SJSA1 (cell line): ENCODE results near the gene MC2R. TPM values are rescaled to one million over a fixed set of nuclear protein-coding genes. Genes with fewer than 3 reads are reported as not detected.
A peak's percentile ranks its signal among the peaks of the same experiment; 100 is the strongest.

ENCODE experiments used
- DNase-seq, 2 experiments: peaks; one replicate each; pipeline ENCODE4 v3.0.0-alpha.2; 2015 to 2020; ENCODE audit warnings: low spot score in 2 of 2, low read depth in 1 of 2
- H3K27ac ChIP-seq: fragments of 250-450 bp; sonication (Bioruptor Pico); 2 replicates; pipeline ENCODE4 v1.5.1; 2020; ENCODE audit warnings: mild to moderate bottlenecking, moderate library complexity
- H3K27me3 ChIP-seq: fragments of 250-450 bp; sonication (Bioruptor Pico); replicated peaks from 2 replicates; pipeline ENCODE4 v1.5.1; 2020; ENCODE audit warnings: mild to moderate bottlenecking, moderate library complexity
- H3K36me3 ChIP-seq: fragments of 250-450 bp; sonication (Bioruptor Pico); 2 replicates; pipeline ENCODE4 v1.5.1; 2020; ENCODE audit warnings: mild to moderate bottlenecking
- H3K4me1 ChIP-seq: fragments of 250-450 bp; sonication (Bioruptor Pico); replicated peaks from 2 replicates; pipeline ENCODE4 v1.6.1; 2021; ENCODE audit warnings: mild to moderate bottlenecking
- H3K4me3 ChIP-seq: fragments of 250-450 bp; sonication (Bioruptor Pico); 2 replicates; pipeline ENCODE4 v1.5.1; 2020; ENCODE audit warnings: mild to moderate bottlenecking
- H3K9me3 ChIP-seq: fragments of 250-450 bp; sonication (Bioruptor Pico); replicated peaks from 2 replicates; pipeline ENCODE4 v1.5.1; 2020; ENCODE audit warnings: mild to moderate bottlenecking
- total RNA-seq: library from RNA; depleted of rRNA; stranded (reverse); fragments of >200 nt; shearing (Covaris generic); gene quantifications from 2 replicates; pipeline ENCODE4 v1.2.3, GENCODE V29; 2014; rRNA removed

The MC2R gene
- not detected in 2 replicates for total RNA-seq

DNA sequence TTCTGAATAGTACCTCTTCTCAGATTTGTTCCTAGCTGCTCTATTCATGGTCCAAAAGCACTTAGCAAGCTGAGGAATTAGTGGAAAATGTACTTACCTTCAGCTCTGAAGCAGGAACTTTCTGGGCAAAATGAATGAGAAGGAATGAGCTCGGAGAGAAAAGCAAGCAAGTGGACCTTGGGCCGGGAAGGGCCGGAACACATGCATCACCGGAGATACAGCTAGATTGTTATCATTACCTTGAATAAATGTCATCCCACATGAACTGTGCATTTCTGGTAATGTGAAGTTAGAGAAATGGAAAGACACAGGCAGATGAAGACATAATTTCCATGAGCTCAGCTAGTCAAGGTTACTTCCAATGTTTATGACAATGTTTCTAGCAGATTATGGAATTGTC, at the start of gene MC2R:
MC2R (minus strand) TSS at position 146 of the 400 bp plus-strand sequence. CDS start 30,018 bp downstream, outside the sequence.
- no peaks in the 10 kb centered on the region for H3K27me3 ChIP-seq
- H3K4me3 ChIP-seq = no peak within 1 kb of the TSS
- H3K36me3 ChIP-seq = no peaks in the 10 kb centered on the region
- H3K4me1 ChIP-seq = no peaks in the 10 kb centered on the region
- DNase-seq = no peak
- no peaks in the 10 kb centered on the region for H3K9me3 ChIP-seq
- H3K27ac ChIP-seq = no peak within 1 kb of the TSS

DNA sequence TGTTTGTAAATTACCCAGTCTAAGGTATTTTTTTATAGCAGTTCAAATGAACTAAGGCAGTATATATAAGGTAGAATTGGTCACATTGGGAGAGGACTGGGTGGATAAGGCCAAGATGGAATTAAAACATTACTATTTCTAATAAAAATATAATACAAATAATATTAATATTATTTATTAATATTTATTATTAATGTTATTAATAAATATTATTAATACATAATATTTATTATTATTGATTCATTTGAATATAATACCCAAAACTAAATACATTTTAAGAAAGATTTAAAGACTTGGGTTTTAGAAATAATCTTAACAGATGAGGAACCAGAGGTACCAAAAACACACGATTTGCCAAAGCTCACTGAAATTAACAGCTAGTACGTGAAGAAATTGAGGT, 30.5 kb upstream of the MC2R start:
- Histone ChIP-seq H3K27ac (no peak overlapping the region), H3K4me3 (no peak overlapping the region), H3K36me3 (no peaks in the 10 kb centered on the region), H3K4me1 (no peaks in the 10 kb centered on the region), H3K9me3 (0 out of 2 replicates have a peak, but pooled peaks cover 2% of the 10 kb centered on the region), H3K27me3 (no peaks in the 10 kb centered on the region)
- no peak for DNase-seq

GRCh38 chr18:13943338-13943737, 28.0 kb upstream of the MC2R start:
- DNase-seq = no peak
- Histone ChIP-seq H3K27me3 (no peaks in the 10 kb centered on the region), H3K27ac (no peak overlapping the region), H3K36me3 (no peaks in the 10 kb centered on the region), H3K4me1 (no peaks in the 10 kb centered on the region), H3K4me3 (no peak overlapping the region), H3K9me3 (0 out of 2 replicates have a peak, but pooled peaks cover 2% of the 10 kb centered on the region)

DNA sequence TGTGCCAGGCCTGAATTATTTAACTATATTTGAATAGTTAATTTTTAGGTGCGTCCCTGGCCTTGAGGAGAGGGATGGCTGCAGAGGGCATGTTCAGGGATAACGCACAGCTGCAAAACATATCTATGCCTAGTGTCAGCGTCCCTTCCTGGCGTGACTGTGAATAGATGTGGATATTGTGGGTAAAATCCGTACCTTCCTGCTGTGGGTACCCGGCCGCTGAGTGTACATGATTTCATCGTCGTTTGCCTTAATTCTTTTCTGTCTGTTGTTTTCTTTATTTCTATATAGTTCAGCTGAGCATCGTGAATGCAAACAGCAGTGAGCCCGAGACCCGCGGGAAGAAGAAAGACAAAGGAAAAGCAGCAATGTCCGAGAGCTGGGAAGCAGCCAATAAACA, 25.0 kb upstream of the MC2R start:
- no peak for DNase-seq
- no peak overlapping the region for H3K27ac ChIP-seq
- H3K36me3 ChIP-seq = no peaks in the 10 kb centered on the region
- no peaks in the 10 kb centered on the region for H3K9me3 ChIP-seq
- no peaks in the 10 kb centered on the region for H3K27me3 ChIP-seq
- H3K4me1 ChIP-seq = no peaks in the 10 kb centered on the region
- no peak overlapping the region for H3K4me3 ChIP-seq

DNA sequence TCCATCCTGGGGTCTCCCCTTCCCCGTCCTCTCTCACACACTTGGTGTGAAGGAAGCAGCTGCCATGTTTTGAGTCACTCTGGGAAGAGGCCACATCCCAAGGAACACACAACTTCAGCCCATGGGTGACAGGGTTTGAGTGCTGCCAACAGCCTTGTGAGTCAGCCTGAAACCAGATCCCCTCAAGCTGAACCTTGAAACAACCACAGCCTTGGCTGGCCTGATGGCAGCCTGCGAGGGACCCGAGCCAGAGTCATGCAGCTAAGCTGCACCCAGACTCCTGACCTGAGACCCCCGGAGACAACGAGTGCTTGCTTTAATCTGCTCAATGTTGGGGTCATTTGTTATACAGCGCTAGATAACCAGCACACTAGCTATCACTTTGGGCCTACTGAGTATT, 19.3 kb upstream of the MC2R start:
- Histone ChIP-seq H3K4me1 (no peaks in the 10 kb centered on the region), H3K27me3 (no peaks in the 10 kb centered on the region), H3K9me3 (no peaks in the 10 kb centered on the region), H3K4me3 (no peak overlapping the region), H3K27ac (no peak overlapping the region), H3K36me3 (no peaks in the 10 kb centered on the region)
- DNase-seq = no peak

DNA sequence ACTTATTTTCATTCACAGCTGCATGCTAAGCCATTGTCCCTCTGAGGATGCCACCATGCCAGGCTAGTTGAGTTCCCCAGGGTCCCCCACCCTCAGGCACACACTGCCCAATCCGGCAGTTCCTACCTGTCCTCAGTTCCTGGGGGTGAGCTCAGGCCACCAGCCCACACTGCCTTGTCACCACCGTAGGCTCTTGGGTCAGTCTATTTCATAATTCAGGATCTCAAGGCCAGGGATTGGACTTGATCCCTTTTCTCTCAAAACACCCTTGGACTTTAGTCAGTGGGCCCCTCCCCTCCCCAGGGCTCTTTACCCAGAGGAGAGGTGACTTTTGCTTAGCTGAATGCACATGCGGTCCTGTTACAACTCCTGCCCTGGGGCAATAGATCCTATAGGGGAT, 18.7 kb upstream of the MC2R start:
- Histone ChIP-seq H3K27me3 (no peaks in the 10 kb centered on the region), H3K9me3 (no peaks in the 10 kb centered on the region)

DNA sequence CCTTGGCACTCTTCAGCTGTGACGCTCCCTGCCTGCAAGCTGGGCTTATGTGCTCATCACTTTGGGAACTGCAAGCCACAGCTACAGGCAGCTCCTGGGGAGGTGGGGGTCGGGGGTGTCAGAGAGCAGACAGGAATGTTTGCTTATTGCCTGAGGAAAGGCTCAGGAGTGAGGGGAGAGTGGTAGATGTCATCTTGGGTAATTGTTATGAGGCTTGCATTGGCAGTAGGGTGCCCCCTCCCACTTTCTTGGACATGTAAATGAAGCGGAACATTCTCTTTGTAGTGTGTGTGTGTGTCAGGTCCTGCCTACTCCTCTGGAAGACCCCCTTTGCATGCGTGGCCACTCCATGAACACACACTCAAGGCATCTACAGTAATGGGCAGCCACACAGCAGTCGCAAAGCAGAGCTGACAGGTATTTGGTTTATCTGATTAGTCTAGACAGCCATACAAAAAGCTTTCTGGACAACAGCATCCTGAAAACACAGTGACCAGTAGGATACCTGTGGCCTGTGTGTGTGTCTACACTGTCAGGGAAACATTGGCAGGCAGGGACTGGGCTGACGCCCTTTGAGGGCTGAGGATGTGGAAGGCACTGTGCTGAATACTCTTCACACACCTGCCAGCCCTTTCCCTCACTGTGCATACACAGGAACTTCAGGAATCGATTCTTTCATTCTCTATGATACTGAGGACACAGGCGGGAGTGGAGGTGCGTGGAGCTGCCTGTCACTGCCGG, 17.1 kb upstream of the MC2R start:
- no peak for DNase-seq
- no peaks in the 10 kb centered on the region for H3K27me3 ChIP-seq
- no peaks in the 10 kb centered on the region for H3K36me3 ChIP-seq
- no peaks in the 10 kb centered on the region for H3K4me1 ChIP-seq
- no peaks in the 10 kb centered on the region for H3K9me3 ChIP-seq
- H3K4me3 ChIP-seq = no peak overlapping the region
- H3K27ac ChIP-seq = no peak overlapping the region

More for the DNA sequence above, 18.7 kb upstream of the MC2R start:
- Histone ChIP-seq H3K4me3 (no peak overlapping the region), H3K36me3 (no peaks in the 10 kb centered on the region), H3K4me1 (no peaks in the 10 kb centered on the region), H3K27ac (no peak overlapping the region)
- no peak for DNase-seq

- no peaks in the 10 kb centered on the region for H3K36me3 ChIP-seq
- no peak overlapping the region for H3K4me3 ChIP-seq
- no peak overlapping the region for H3K27ac ChIP-seq
- H3K4me1 ChIP-seq = no peaks in the 10 kb centered on the region
- H3K9me3 ChIP-seq = no peaks in the 10 kb centered on the region
- no peak for DNase-seq
- no peaks in the 10 kb centered on the region for H3K27me3 ChIP-seq
These were observed 15.6 kb upstream of the MC2R start for GRCh38 chr18:13930964-13931363.

GRCh38 chr18:13923221-13923620, 7.9 kb upstream of the MC2R start:
- Histone ChIP-seq H3K36me3 (no peaks in the 10 kb centered on the region), H3K27ac (no peak overlapping the region), H3K4me3 (no peak overlapping the region), H3K4me1 (no peaks in the 10 kb centered on the region), H3K9me3 (no peaks in the 10 kb centered on the region), H3K27me3 (no peaks in the 10 kb centered on the region)
- DNase-seq = no peak

- Histone ChIP-seq H3K9me3 (no peaks in the 10 kb centered on the region), H3K36me3 (no peaks in the 10 kb centered on the region), H3K4me3 (no peak overlapping the region), H3K4me1 (no peaks in the 10 kb centered on the region), H3K27me3 (no peaks in the 10 kb centered on the region), H3K27ac (no peak overlapping the region)
- DNase-seq = no peak
These were observed 3.6 kb upstream of the MC2R start for GRCh38 chr18:13918898-13919297.

GRCh38 chr18:13917401-13917800, 2.1 kb upstream of the MC2R start:
- H3K4me3 ChIP-seq = no peak overlapping the region
- H3K27ac ChIP-seq = no peak overlapping the region
- no peaks in the 10 kb centered on the region for H3K9me3 ChIP-seq
- H3K36me3 ChIP-seq = no peaks in the 10 kb centered on the region
- no peaks in the 10 kb centered on the region for H3K4me1 ChIP-seq
- DNase-seq = no peak
- no peaks in the 10 kb centered on the region for H3K27me3 ChIP-seq

DNA sequence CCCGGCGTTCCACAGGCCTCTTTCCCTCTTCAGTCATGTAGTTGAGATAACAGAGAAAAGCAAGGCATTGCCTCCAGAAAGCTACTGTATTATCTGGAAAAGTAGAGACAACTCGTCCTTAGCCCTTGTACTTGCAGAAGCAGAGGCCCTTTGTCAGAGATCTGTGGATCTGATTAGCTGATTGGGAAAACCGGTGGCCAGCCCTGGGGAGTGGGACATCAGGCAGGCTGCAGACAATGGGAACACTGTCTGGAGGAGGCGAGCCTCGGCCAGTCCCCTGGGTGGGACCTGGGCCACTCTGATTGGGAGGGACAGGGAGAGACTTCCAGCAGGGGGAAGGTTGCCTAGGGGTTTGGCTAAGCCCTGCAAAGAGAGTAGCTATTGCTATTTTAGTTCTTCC, 1.2 kb upstream of the MC2R start:
- no peak overlapping the region for H3K27ac ChIP-seq
- H3K9me3 ChIP-seq = no peaks in the 10 kb centered on the region

GRCh38 chr18:13915995-13916431, 677 bp upstream of the MC2R start:
- no peaks in the 10 kb centered on the region for H3K9me3 ChIP-seq
- no peaks in the 10 kb centered on the region for H3K4me1 ChIP-seq
- no peaks in the 10 kb centered on the region for H3K36me3 ChIP-seq
- no peaks in the 10 kb centered on the region for H3K27me3 ChIP-seq
- no peak overlapping the region for H3K4me3 ChIP-seq
- no peak overlapping the region for H3K27ac ChIP-seq
- peak in 1 of 2 experiments; percentile 22 for DNase-seq

More for the DNA sequence above, 1.2 kb upstream of the MC2R start:
- Histone ChIP-seq H3K4me3 (no peak overlapping the region), H3K36me3 (no peaks in the 10 kb centered on the region), H3K4me1 (no peaks in the 10 kb centered on the region), H3K27me3 (no peaks in the 10 kb centered on the region)
- no peak for DNase-seq

- Histone ChIP-seq H3K4me1 (no peaks in the 10 kb centered on the region), H3K27me3 (no peaks in the 10 kb centered on the region), H3K27ac (no peak overlapping the region), H3K4me3 (no peak overlapping the region), H3K9me3 (no peaks in the 10 kb centered on the region), H3K36me3 (no peaks in the 10 kb centered on the region)
- no peak for DNase-seq
These were observed 580 bp downstream of the MC2R start for GRCh38 chr18:13914756-13915155.

- Histone ChIP-seq H3K27me3 (no peaks in the 10 kb centered on the region), H3K27ac (no peak overlapping the region), H3K36me3 (no peaks in the 10 kb centered on the region), H3K9me3 (no peaks in the 10 kb centered on the region), H3K4me1 (no peaks in the 10 kb centered on the region), H3K4me3 (no peak overlapping the region)
- DNase-seq = no peak
These were observed 1.2 kb downstream of the MC2R start for GRCh38 chr18:13914170-13914569.
